HEK293 (cell line): Measurements from ENCODE around the gene KCND2.

Source experiments
- CTCF ChIA-PET: fragments of 350-600 bp; formaldehyde crosslinking; extraction: SDS; loops from one replicate; lab custom pipeline; 2021; ENCODE audit warnings: antibody characterized with exemption; lab: Yijun Ruan, JAX
- POLR2A ChIA-PET: fragments of 300-600 bp; formaldehyde crosslinking; extraction: SDS; loops from one replicate; lab custom pipeline; 2020; ENCODE audit warnings: antibody characterized with exemption, inconsistent platforms; lab: Yijun Ruan, JAX
- H3K27ac ChIP-seq: fragments of 200-500 bp; sonication (Bioruptor generic); 2 replicates; pipeline ENCODE4 v1.5.1; 2014; ENCODE audit warnings: low read depth, low read length, control low read depth, inconsistent platforms; ENCODE audit errors: extremely low read depth
- H3K36me3 ChIP-seq, 2 experiments: fragments of 200-500 bp in 1 of 2; sonication (Bioruptor generic) in 1 of 2; 1 replicate in 1 of 2; 2 replicates in 1 of 2; pipeline ENCODE4 v1.5.1; 2014 to 2017; ENCODE audit warnings: inconsistent platforms in 2 of 2, low read length in 2 of 2; ENCODE audit not compliant: control insufficient read depth in 2 of 2, insufficient read depth in 1 of 2
- H3K4me1 ChIP-seq: fragments of 200-500 bp; sonication (Bioruptor generic); 2 replicates; pipeline ENCODE4 v1.5.1; 2014; ENCODE audit warnings: mild to moderate bottlenecking, low read length, inconsistent platforms; ENCODE audit not compliant: control insufficient read depth, insufficient read depth
- H3K4me3 ChIP-seq: 2 replicates; pipeline ENCODE4 v1.5.1; 2011; ENCODE audit warnings: low read depth, mild to moderate bottlenecking, control low read depth, low read length, moderate library complexity
- H3K9me3 ChIP-seq: fragments of 200-500 bp; sonication (Bioruptor generic); 2 replicates; pipeline ENCODE4 v1.5.1; 2014; ENCODE audit warnings: low read depth, low read length, inconsistent platforms; ENCODE audit not compliant: control insufficient read depth, insufficient read depth
- BCL11B ChIP-seq: fragments of 450-650 bp; formaldehyde crosslinking; IDR thresholded peaks from 2 replicates; pipeline ENCODE4 v1.5.1; 2016; ENCODE audit warnings: low read depth, missing biosample characterization, missing genetic modification characterization
- GLIS1 ChIP-seq: fragments of 450-650 bp; formaldehyde crosslinking; IDR thresholded peaks from 2 replicates; pipeline ENCODE4 v1.5.1; 2016; ENCODE audit warnings: missing biosample characterization, missing genetic modification characterization
- PATZ1 ChIP-seq: fragments of 450-650 bp; formaldehyde crosslinking; IDR thresholded peaks from 2 replicates; pipeline ENCODE4 v1.5.1; 2016; ENCODE audit warnings: missing biosample characterization, missing genetic modification characterization
- ZNF175 ChIP-seq: fragments of 450-650 bp; formaldehyde crosslinking; IDR thresholded peaks from 2 replicates; pipeline ENCODE4 v1.5.1; 2016; ENCODE audit warnings: missing biosample characterization, missing genetic modification characterization
- ZNF202 ChIP-seq: fragments of 450-650 bp; formaldehyde crosslinking; IDR thresholded peaks from 2 replicates; pipeline ENCODE4 v1.5.1; 2016; ENCODE audit warnings: missing biosample characterization, missing genetic modification characterization, borderline replicate concordance
- ZNF221 ChIP-seq: fragments of 450-650 bp; formaldehyde crosslinking; IDR thresholded peaks from 2 replicates; pipeline ENCODE4 v1.5.1; 2017; ENCODE audit warnings: missing biosample characterization, missing genetic modification characterization, borderline replicate concordance
- ZNF292 ChIP-seq: fragments of 450-650 bp; formaldehyde crosslinking; IDR thresholded peaks from 2 replicates; pipeline ENCODE4 v1.5.1; 2016; ENCODE audit warnings: low read depth, missing biosample characterization, missing genetic modification characterization, borderline replicate concordance
- ZNF341 ChIP-seq: fragments of 450-650 bp; formaldehyde crosslinking; IDR thresholded peaks from 2 replicates; pipeline ENCODE4; 2016; ENCODE audit warnings: low read depth, missing biosample characterization, missing genetic modification characterization
- ZNF555 ChIP-seq: fragments of 450-650 bp; formaldehyde crosslinking; conservative IDR thresholded peaks from 2 replicates; pipeline ENCODE4 v1.5.1; 2017; ENCODE audit warnings: missing biosample characterization, mild to moderate bottlenecking, missing genetic modification characterization, inconsistent platforms
- ZNF560 ChIP-seq: fragments of 450-650 bp; formaldehyde crosslinking; IDR thresholded peaks from 2 replicates; pipeline ENCODE4 v1.5.1; 2017; ENCODE audit warnings: missing biosample characterization, missing genetic modification characterization, borderline replicate concordance
- ZNF768 ChIP-seq: fragments of 450-650 bp; formaldehyde crosslinking; IDR thresholded peaks from 2 replicates; pipeline ENCODE4 v1.5.1; 2018; ENCODE audit warnings: missing biosample characterization, mild to moderate bottlenecking, missing genetic modification characterization
- ZNF776 ChIP-seq: fragments of 450-650 bp; formaldehyde crosslinking; IDR thresholded peaks from 2 replicates; pipeline ENCODE4 v1.5.0; 2017; ENCODE audit warnings: missing biosample characterization, missing genetic modification characterization, borderline replicate concordance
- ZSCAN5A ChIP-seq: fragments of 450-650 bp; formaldehyde crosslinking; IDR thresholded peaks from 2 replicates; pipeline ENCODE4 v1.5.1; 2016; ENCODE audit warnings: missing biosample characterization, missing genetic modification characterization
- TF ChIP-seq, protein P1 (sequence below): fragments of 450-650 bp; formaldehyde crosslinking; IDR thresholded peaks from 2 replicates; pipeline ENCODE4 v1.5.1; 2017; ENCODE audit warnings: missing biosample characterization, missing genetic modification characterization
- TF ChIP-seq, protein P2 (sequence below): fragments of 450-650 bp; formaldehyde crosslinking; conservative IDR thresholded peaks from 2 replicates; pipeline ENCODE4 v1.5.1; 2016; ENCODE audit warnings: low read depth, missing biosample characterization, missing genetic modification characterization

KCND2 gene

DNA sequence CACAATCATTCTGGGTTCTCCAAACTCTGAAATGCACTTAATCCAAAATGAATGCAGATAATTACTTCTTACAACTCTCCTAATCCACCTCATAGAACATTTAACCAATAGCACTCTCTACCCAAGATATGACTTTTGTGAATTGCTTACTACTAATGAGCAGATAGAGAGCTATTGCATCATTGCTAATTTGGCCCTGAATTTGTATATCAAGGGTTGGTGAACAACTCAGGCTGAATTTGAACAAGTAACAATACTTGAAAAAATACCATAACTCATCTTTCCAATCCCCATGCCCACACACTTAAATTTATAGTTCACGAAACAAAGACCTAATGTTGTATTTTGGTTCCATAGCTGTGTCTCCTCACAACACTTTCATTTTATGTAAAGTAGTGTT is 339.0 kb downstream of the KCND2 start:
- ChIA-PET CTCF (no interaction called here), POLR2A (no interaction called here)
- Histone ChIP-seq H3K9me3 (no peaks in the 10 kb centered on the region), H3K4me3 (no peak overlapping the region), H3K4me1 (no peaks in the 10 kb centered on the region), H3K36me3 (no peaks in the 10 kb centered on the region), H3K27ac (no peak overlapping the region)
- TF ChIP-seq BCL11B, result no peak
- no peak for TF ChIP-seq ZNF175 (tag by site-specific recombination)
- no peak for TF ChIP-seq ZNF341 (tag by site-specific recombination)
- TF ChIP-seq, protein P1, sequence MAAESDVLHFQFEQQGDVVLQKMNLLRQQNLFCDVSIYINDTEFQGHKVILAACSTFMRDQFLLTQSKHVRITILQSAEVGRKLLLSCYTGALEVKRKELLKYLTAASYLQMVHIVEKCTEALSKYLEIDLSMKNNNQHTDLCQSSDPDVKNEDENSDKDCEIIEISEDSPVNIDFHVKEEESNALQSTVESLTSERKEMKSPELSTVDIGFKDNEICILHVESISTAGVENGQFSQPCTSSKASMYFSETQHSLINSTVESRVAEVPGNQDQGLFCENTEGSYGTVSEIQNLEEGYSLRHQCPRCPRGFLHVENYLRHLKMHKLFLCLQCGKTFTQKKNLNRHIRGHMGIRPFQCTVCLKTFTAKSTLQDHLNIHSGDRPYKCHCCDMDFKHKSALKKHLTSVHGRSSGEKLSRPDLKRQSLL (tag by site-specific recombination), result no peak
- TF ChIP-seq ZNF776 (tag by site-specific recombination), result no peak
- no peak for TF ChIP-seq ZNF221 (tag by site-specific recombination)
- no peak for TF ChIP-seq ZNF768 (tag by site-specific recombination)
- no peak for TF ChIP-seq ZNF292
- TF ChIP-seq, protein P2, sequence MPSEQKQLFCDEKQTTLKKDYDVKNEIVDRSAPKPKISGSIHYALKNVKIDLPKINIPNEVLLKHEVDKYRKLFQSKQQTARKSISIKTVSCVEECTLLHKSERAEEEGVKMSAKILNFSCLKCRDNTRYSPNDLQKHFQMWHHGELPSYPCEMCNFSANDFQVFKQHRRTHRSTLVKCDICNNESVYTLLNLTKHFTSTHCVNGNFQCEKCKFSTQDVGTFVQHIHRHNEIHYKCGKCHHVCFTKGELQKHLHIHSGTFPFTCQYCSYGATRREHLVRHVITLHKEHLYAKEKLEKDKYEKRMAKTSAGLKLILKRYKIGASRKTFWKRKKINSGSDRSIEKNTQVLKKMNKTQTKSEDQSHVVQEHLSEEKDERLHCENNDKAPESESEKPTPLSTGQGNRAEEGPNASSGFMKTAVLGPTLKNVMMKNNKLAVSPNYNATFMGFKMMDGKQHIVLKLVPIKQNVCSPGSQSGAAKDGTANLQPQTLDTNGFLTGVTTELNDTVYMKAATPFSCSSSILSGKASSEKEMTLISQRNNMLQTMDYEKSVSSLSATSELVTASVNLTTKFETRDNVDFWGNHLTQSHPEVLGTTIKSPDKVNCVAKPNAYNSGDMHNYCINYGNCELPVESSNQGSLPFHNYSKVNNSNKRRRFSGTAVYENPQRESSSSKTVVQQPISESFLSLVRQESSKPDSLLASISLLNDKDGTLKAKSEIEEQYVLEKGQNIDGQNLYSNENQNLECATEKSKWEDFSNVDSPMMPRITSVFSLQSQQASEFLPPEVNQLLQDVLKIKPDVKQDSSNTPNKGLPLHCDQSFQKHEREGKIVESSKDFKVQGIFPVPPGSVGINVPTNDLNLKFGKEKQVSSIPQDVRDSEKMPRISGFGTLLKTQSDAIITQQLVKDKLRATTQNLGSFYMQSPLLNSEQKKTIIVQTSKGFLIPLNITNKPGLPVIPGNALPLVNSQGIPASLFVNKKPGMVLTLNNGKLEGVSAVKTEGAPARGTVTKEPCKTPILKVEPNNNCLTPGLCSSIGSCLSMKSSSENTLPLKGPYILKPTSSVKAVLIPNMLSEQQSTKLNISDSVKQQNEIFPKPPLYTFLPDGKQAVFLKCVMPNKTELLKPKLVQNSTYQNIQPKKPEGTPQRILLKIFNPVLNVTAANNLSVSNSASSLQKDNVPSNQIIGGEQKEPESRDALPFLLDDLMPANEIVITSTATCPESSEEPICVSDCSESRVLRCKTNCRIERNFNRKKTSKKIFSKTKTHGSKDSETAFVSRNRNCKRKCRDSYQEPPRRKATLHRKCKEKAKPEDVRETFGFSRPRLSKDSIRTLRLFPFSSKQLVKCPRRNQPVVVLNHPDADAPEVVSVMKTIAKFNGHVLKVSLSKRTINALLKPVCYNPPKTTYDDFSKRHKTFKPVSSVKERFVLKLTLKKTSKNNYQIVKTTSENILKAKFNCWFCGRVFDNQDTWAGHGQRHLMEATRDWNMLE (tag by site-specific recombination), result no peak
- TF ChIP-seq PATZ1, result no peak
- no peak for TF ChIP-seq ZNF202 (tag by site-specific recombination)

DNA sequence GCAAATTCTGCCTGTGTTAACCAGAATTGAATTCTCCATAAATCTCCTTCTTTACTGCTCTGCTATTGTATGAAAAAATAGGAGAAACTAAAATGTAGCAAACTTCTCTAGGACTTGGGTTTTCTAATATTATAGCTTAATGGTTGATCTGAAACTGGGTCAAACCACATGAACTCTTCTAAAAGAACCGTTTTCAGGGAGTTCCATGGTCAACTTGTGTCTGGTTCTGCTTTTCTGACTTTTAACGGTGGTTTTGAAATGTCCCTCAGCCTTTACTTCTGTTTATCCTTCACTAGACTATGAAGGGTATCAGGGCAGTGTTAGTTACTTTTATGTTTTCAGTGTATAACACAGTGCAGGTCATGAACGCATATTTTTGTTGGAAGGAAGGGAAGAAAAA is 342.7 kb downstream of the KCND2 start:
- H3K36me3 ChIP-seq, result no peaks in the 10 kb centered on the region
- CTCF ChIA-PET, result no interaction called here
- no peak for TF ChIP-seq ZSCAN5A
- no peak for TF ChIP-seq GLIS1 (tag by site-specific recombination)
- 0 out of 2 replicates have a peak, but pooled peaks have one; percentile 2 for TF ChIP-seq ZNF555 (tag by site-specific recombination)
- TF ChIP-seq ZNF560 (tag by site-specific recombination), result no peak

More for the DNA sequence above, 342.7 kb downstream of the KCND2 start:
- Histone ChIP-seq H3K27ac (no peak overlapping the region), H3K4me1 (no peaks in the 10 kb centered on the region), H3K4me3 (no peak overlapping the region), H3K9me3 (no peaks in the 10 kb centered on the region)
- POLR2A ChIA-PET, result no interaction called here
